Prostate gland (tissue), 2 donors: ENCODE measurements around the gene KDM4C.

Experiments used
- POLR2A ChIP-seq: fragments of 450-650 bp; IDR thresholded peaks from one replicate; pipeline ENCODE4 v1.6.1; 2016; ENCODE audit warnings: antibody characterized with exemption, mild to moderate bottlenecking
- POLR2AphosphoS5 ChIP-seq: sonication (generic); formaldehyde crosslinking; IDR thresholded peaks from one replicate; pipeline ENCODE4 v1.6.1; 2017; ENCODE audit warnings: antibody characterized with exemption
- TF ChIP-seq, protein P1 (sequence below), 4 experiments: fragments of 200-600 bp in 2 of 4; fragments of 450-650 bp in 2 of 4; sonication (generic) in 2 of 4; IDR thresholded peaks; 1 replicate in 3 of 4; 2 replicates in 1 of 4; pipeline ENCODE4 v1.5.1; 2016 to 2019; ENCODE audit warnings: antibody characterized with exemption in 4 of 4, mild to moderate bottlenecking in 2 of 4, moderate library complexity in 2 of 4

DNA sequence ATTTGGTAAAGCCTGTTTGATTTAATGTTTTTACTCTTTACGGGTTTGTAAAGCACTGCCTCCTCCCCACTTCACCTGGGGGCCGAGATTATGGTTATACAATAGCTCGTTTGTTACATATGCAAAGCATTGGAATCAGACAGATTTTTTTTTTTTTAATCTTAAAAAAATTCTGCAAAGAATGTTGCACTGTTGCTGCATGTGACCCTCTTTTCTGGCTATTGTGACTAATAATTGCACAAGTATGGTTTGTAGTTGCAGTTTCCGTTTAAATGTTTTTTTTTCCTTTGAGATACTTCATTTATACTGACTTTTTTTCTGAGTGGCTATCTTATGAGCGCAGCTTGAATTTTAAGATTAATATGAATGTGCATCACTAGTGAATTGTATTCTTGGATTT, 165.3 kb downstream of the KDM4C start:
- TF ChIP-seq, protein P1, sequence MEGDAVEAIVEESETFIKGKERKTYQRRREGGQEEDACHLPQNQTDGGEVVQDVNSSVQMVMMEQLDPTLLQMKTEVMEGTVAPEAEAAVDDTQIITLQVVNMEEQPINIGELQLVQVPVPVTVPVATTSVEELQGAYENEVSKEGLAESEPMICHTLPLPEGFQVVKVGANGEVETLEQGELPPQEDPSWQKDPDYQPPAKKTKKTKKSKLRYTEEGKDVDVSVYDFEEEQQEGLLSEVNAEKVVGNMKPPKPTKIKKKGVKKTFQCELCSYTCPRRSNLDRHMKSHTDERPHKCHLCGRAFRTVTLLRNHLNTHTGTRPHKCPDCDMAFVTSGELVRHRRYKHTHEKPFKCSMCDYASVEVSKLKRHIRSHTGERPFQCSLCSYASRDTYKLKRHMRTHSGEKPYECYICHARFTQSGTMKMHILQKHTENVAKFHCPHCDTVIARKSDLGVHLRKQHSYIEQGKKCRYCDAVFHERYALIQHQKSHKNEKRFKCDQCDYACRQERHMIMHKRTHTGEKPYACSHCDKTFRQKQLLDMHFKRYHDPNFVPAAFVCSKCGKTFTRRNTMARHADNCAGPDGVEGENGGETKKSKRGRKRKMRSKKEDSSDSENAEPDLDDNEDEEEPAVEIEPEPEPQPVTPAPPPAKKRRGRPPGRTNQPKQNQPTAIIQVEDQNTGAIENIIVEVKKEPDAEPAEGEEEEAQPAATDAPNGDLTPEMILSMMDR (IDR thresholded peaks at IDR 0.05): no peak
- TF ChIP-seq POLR2A (no peak), POLR2AphosphoS5 (no peak)
